SJSA1 (cell line): ENCODE measurements around the gene HTT. TPM values are rescaled to one million over a fixed set of nuclear protein-coding genes. Genes with fewer than 3 reads are reported as not detected.

Experiments
- DNase-seq, 2 experiments: peaks; one replicate each; pipeline ENCODE4 v3.0.0-alpha.2; 2015 to 2020; ENCODE audit warnings: low spot score in 2 of 2, low read depth in 1 of 2
- H3K27ac ChIP-seq: fragments of 250-450 bp; sonication (Bioruptor Pico); 2 replicates; pipeline ENCODE4 v1.5.1; 2020; ENCODE audit warnings: mild to moderate bottlenecking, moderate library complexity
- H3K27me3 ChIP-seq: fragments of 250-450 bp; sonication (Bioruptor Pico); replicated peaks from 2 replicates; pipeline ENCODE4 v1.5.1; 2020; ENCODE audit warnings: mild to moderate bottlenecking, moderate library complexity
- H3K36me3 ChIP-seq: fragments of 250-450 bp; sonication (Bioruptor Pico); 2 replicates; pipeline ENCODE4 v1.5.1; 2020; ENCODE audit warnings: mild to moderate bottlenecking
- H3K4me1 ChIP-seq: fragments of 250-450 bp; sonication (Bioruptor Pico); replicated peaks from 2 replicates; pipeline ENCODE4 v1.6.1; 2021; ENCODE audit warnings: mild to moderate bottlenecking
- H3K4me3 ChIP-seq: fragments of 250-450 bp; sonication (Bioruptor Pico); 2 replicates; pipeline ENCODE4 v1.5.1; 2020; ENCODE audit warnings: mild to moderate bottlenecking
- H3K9me3 ChIP-seq: fragments of 250-450 bp; sonication (Bioruptor Pico); replicated peaks from 2 replicates; pipeline ENCODE4 v1.5.1; 2020; ENCODE audit warnings: mild to moderate bottlenecking
- total RNA-seq: library from RNA; depleted of rRNA; stranded (reverse); fragments of >200 nt; shearing (Covaris generic); gene quantifications from 2 replicates; pipeline ENCODE4 v1.2.3, GENCODE V29; 2014

HTT gene
- total RNA-seq, 1 experiment from 2014 or later = 12.6 TPM

DNA sequence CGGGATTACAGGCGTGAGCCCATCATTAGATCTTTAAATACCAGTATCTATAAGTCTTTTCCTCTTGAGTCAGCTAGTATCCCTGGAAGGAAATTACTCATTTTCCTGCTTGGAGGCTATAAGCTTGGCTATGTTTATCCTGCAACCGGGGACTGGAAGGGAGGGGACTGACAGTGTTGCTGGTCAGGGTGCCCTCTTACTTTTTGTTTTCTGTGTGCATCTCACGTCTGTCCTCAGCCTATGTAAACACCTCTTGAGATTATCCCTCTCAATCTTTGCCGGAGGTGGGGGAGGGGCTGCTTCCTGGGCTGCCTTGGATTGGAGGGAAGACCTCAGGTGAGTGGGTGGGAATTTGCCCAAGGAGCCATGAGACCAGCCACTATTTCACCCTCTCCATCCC lies 37.0 kb downstream of the HTT start:
- H3K36me3 ChIP-seq = peaks cover 37% of the 10 kb centered on the region
- no peak overlapping the region for H3K4me3 ChIP-seq
- no peak for DNase-seq
- H3K27ac ChIP-seq = no peak overlapping the region
- H3K27me3 ChIP-seq = no peaks in the 10 kb centered on the region
- H3K9me3 ChIP-seq = no peaks in the 10 kb centered on the region
- peaks cover 30% of the 10 kb centered on the region for H3K4me1 ChIP-seq

- Histone ChIP-seq H3K27me3 (no peaks in the 10 kb centered on the region), H3K4me3 (no peak overlapping the region), H3K9me3 (no peaks in the 10 kb centered on the region), H3K27ac (no peak overlapping the region), H3K36me3 (peaks cover 39% of the 10 kb centered on the region), H3K4me1 (peaks cover 25% of the 10 kb centered on the region)
- no peak for DNase-seq
These were observed 37.7 kb downstream of the HTT start for GRCh38 chr4:3112201-3112600.

GRCh38 chr4:3112609-3113469 lies 38.4 kb downstream of the HTT start:
- Histone ChIP-seq H3K9me3 (no peaks in the 10 kb centered on the region), H3K4me1 (peaks cover 19% of the 10 kb centered on the region), H3K27ac (no peak overlapping the region), H3K27me3 (no peaks in the 10 kb centered on the region), H3K4me3 (no peak overlapping the region), H3K36me3 (peaks cover 39% of the 10 kb centered on the region)
- no peak for DNase-seq

DNA sequence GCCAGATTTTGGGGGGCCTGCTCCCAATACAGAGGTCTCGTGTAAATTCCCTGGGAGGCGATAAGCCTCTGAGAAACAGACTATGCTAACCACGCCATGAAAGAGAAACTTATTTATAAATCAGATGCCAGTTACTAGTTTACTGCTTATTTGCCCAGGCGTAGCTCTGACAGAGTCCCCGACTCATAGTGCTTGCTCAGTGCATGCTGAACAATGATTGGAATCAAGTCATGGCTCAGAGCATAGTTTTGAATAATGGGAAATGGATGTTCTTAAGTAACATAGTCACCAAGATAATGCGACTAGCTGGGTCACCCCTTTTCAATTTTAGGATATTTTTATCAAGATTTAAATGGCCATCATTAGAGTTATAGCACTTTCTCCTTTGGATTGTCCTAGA lies 39.9 kb downstream of the HTT start:
- peak in 1 of 2 experiments; percentile 37 for DNase-seq
- Histone ChIP-seq H3K9me3 (no peaks in the 10 kb centered on the region), H3K4me1 (peaks cover 19% of the 10 kb centered on the region), H3K36me3 (peaks cover 39% of the 10 kb centered on the region), H3K27me3 (no peaks in the 10 kb centered on the region), H3K4me3 (no peak overlapping the region), H3K27ac (peak overlapping the region; percentile 45)

- Histone ChIP-seq H3K4me1 (peaks cover 19% of the 10 kb centered on the region), H3K27ac (no peak overlapping the region), H3K36me3 (peaks cover 39% of the 10 kb centered on the region), H3K27me3 (no peaks in the 10 kb centered on the region), H3K9me3 (no peaks in the 10 kb centered on the region), H3K4me3 (no peak overlapping the region)
- DNase-seq = no peak
These were observed 41.3 kb downstream of the HTT start for GRCh38 chr4:3115637-3116270.

- no peak overlapping the region for H3K27ac ChIP-seq
- no peaks in the 10 kb centered on the region for H3K9me3 ChIP-seq
- H3K27me3 ChIP-seq = no peaks in the 10 kb centered on the region
- peaks cover 39% of the 10 kb centered on the region for H3K36me3 ChIP-seq
- H3K4me3 ChIP-seq = no peak overlapping the region
- peaks cover 19% of the 10 kb centered on the region for H3K4me1 ChIP-seq
- DNase-seq = no peak
These were observed 42.5 kb downstream of the HTT start for GRCh38 chr4:3116955-3117354.

DNA sequence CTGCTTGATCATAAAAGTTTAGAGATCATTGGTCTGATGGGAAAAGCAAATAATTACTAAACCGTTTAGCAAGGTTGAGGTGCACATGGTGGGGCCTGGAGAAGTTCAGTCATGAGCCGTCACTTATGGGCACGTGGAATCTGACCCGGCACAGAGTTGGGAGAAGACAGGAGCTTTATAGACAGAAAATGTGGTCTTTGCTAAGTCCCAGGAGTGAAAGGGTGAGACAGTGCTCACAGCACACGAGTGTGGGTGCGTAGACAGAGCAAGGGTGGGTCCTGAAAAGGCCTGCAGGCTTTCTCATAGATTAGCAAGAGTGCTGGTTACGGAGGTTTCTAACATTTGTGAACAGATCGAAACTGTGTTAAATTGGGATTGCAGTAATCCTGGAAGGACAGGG lies 43.8 kb downstream of the HTT start:
- Histone ChIP-seq H3K4me1 (peaks cover 17% of the 10 kb centered on the region), H3K36me3 (peaks cover 32% of the 10 kb centered on the region), H3K27me3 (no peaks in the 10 kb centered on the region), H3K4me3 (no peak overlapping the region), H3K9me3 (no peaks in the 10 kb centered on the region), H3K27ac (no peak overlapping the region)
- DNase-seq = no peak

GRCh38 chr4:3119464-3119863 lies 45.0 kb downstream of the HTT start:
- Histone ChIP-seq H3K36me3 (peaks cover 27% of the 10 kb centered on the region), H3K4me1 (peaks cover 6% of the 10 kb centered on the region), H3K27ac (no peak overlapping the region), H3K27me3 (no peaks in the 10 kb centered on the region), H3K4me3 (no peak overlapping the region), H3K9me3 (no peaks in the 10 kb centered on the region)
- no peak for DNase-seq

- no peak for DNase-seq
- H3K4me3 ChIP-seq = no peak overlapping the region
- H3K36me3 ChIP-seq = peaks cover 15% of the 10 kb centered on the region
- no peaks in the 10 kb centered on the region for H3K27me3 ChIP-seq
- H3K27ac ChIP-seq = no peak overlapping the region
- no peaks in the 10 kb centered on the region for H3K4me1 ChIP-seq
- no peaks in the 10 kb centered on the region for H3K9me3 ChIP-seq
These were observed 46.6 kb downstream of the HTT start for GRCh38 chr4:3121110-3121509.

DNA sequence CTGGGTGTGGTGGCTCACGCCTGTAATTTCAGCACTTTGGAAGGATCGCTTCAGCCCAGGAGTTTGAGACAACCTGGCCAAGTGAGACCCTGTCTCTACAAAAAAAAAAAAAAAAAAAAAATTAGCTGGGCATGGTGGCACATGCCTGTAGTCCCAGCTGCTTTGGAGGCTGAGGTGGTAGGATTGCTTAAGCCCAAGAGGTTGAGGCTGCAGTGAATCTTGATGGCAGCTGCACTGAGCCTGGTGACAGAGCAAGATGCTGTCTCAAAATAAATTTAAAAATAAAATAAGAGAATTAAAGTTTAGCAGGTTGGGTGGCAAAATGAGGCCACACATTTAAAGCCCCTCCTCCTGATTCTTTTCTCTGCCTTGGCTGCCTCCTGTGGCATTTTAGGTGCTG lies 47.1 kb downstream of the HTT start:
- no peak overlapping the region for H3K4me3 ChIP-seq
- no peak for DNase-seq

DNA sequence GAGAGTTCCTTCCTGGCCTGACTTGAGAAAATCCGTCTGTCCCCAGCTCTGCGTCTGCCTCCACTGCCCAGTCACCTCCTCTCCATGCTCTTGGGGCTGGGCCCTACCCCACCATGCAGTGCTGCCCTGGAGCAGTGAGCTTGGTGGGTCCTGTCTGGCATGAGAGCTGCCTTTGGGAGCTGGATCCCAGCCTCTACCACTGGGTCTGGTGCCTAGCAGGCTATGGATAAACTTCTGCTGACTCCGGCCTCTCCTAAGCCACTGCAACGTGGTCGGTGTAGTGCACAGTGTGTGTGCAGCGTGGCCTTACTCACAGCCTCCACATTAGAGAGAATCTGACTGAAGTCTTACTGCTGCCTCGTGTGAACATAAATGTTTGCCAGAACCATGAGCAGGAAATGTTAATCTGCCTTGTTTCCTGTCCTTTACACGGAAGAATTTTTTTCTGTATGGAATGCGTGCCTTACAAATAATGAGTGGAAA lies 47.6 kb downstream of the HTT start:
- Histone ChIP-seq H3K27me3 (no peaks in the 10 kb centered on the region), H3K4me3 (no peak overlapping the region), H3K27ac (no peak overlapping the region), H3K4me1 (no peaks in the 10 kb centered on the region), H3K9me3 (no peaks in the 10 kb centered on the region), H3K36me3 (peaks cover 6% of the 10 kb centered on the region; the same call in 1 of the 2 replicates)
- DNase-seq = no peak

More for the DNA sequence above, 47.1 kb downstream of the HTT start:
- Histone ChIP-seq H3K36me3 (peaks cover 10% of the 10 kb centered on the region), H3K4me1 (no peaks in the 10 kb centered on the region), H3K9me3 (no peaks in the 10 kb centered on the region), H3K27ac (no peak overlapping the region), H3K27me3 (no peaks in the 10 kb centered on the region)

- H3K4me3 ChIP-seq = no peak overlapping the region
- H3K9me3 ChIP-seq = no peaks in the 10 kb centered on the region
- H3K27me3 ChIP-seq = no peaks in the 10 kb centered on the region
- H3K27ac ChIP-seq = no peak overlapping the region
- peaks cover 5% of the 10 kb centered on the region; the same call in 1 of the 2 replicates for H3K36me3 ChIP-seq
- no peaks in the 10 kb centered on the region for H3K4me1 ChIP-seq
- no peak for DNase-seq
These were observed 48.7 kb downstream of the HTT start for GRCh38 chr4:3123181-3123671.

DNA sequence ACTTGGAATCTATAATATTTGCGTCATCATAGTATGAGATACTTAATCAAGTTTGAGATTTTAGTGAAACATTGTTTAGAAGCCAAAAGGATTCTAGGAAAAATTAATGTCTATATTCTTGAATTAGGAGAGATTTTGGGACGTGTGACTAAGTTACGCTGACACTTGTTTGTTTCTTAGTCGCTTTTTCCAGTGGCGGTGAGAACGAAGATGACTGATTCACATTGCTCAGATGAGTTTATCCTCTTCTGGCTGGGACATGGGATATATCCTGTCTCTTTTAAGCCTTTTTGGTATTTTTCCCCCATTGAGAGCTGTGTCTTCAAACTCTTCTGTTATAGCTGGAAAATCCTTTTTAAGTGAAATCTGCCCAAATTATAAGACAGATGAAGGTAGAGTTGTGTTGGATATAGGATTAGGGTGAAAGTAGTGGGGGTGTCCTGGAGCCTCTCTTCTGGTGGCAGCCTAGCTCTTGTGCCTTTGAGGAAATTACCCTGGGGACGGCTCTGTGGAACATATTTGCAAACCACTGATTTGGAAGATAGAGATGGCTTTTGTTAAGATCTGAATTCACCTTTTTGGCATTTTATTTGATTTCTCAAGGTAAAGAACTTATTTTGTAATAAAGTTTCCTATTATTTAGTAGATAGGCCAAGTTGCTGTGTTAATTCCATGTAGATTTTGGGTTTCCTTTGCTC lies 49.7 kb downstream of the HTT start:
- no peaks in the 10 kb centered on the region for H3K9me3 ChIP-seq
- no peak overlapping the region for H3K4me3 ChIP-seq
- H3K36me3 ChIP-seq = 0 out of 2 replicates have a peak, but pooled peaks cover 2% of the 10 kb centered on the region
- H3K4me1 ChIP-seq = no peaks in the 10 kb centered on the region
- no peak for DNase-seq
- H3K27ac ChIP-seq = no peak overlapping the region
- H3K27me3 ChIP-seq = no peaks in the 10 kb centered on the region
